Measurements from ENCODE around the gene GATA1.

DNA sequence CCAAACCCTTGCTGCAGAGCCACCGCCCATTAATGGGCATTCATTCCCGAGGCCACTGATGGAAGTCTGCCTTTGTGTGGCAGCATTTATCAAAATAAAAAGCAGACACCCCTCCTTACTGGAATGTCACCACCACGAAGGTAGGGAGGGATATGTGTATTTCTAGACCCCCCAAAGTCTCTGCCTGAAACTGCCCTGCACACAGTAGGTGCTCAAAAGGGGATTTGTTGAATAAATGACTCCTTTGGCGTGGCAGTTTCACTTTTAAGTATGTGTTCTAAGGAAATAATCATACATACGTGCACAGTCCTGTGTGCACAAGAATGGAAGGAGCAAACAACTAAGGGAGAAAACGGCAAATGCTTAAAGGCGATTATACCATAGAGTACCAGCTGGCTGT is 48.5 kb upstream of the GATA1 start:
- TF ChIP-seq, protein P1, sequence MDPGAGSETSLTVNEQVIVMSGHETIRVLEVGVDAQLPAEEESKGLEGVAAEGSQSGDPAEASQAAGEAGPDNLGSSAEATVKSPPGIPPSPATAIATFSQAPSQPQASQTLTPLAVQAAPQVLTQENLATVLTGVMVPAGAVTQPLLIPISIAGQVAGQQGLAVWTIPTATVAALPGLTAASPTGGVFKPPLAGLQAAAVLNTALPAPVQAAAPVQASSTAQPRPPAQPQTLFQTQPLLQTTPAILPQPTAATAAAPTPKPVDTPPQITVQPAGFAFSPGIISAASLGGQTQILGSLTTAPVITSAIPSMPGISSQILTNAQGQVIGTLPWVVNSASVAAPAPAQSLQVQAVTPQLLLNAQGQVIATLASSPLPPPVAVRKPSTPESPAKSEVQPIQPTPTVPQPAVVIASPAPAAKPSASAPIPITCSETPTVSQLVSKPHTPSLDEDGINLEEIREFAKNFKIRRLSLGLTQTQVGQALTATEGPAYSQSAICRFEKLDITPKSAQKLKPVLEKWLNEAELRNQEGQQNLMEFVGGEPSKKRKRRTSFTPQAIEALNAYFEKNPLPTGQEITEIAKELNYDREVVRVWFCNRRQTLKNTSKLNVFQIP (CRISPR knock-in tag; IDR thresholded peaks at IDR 0.05; ENCODE audit: borderline replicate concordance, low read depth): no peak
- TF ChIP-seq GLIS3 (CRISPR knock-in tag; IDR thresholded peaks at IDR 0.05) (no peak), TCF4 (CRISPR knock-in tag; IDR thresholded peaks at IDR 0.05; ENCODE audit: borderline replicate concordance) (no peak), ESRRG (CRISPR knock-in tag; IDR thresholded peaks at IDR 0.05) (no peak), RARB (CRISPR knock-in tag; IDR thresholded peaks at IDR 0.05) (no peak), SNAI2 (CRISPR knock-in tag; IDR thresholded peaks at IDR 0.05) (no peak), BACH2 (CRISPR knock-in tag; IDR thresholded peaks at IDR 0.05; ENCODE audit: borderline replicate concordance) (no peak), ARNTL (CRISPR knock-in tag; IDR thresholded peaks at IDR 0.05; ENCODE audit: borderline replicate concordance, low read depth) (no peak), ZNF70 (CRISPR knock-in tag; IDR thresholded peaks at IDR 0.05) (no peak)
- TF ChIP-seq, protein P2, sequence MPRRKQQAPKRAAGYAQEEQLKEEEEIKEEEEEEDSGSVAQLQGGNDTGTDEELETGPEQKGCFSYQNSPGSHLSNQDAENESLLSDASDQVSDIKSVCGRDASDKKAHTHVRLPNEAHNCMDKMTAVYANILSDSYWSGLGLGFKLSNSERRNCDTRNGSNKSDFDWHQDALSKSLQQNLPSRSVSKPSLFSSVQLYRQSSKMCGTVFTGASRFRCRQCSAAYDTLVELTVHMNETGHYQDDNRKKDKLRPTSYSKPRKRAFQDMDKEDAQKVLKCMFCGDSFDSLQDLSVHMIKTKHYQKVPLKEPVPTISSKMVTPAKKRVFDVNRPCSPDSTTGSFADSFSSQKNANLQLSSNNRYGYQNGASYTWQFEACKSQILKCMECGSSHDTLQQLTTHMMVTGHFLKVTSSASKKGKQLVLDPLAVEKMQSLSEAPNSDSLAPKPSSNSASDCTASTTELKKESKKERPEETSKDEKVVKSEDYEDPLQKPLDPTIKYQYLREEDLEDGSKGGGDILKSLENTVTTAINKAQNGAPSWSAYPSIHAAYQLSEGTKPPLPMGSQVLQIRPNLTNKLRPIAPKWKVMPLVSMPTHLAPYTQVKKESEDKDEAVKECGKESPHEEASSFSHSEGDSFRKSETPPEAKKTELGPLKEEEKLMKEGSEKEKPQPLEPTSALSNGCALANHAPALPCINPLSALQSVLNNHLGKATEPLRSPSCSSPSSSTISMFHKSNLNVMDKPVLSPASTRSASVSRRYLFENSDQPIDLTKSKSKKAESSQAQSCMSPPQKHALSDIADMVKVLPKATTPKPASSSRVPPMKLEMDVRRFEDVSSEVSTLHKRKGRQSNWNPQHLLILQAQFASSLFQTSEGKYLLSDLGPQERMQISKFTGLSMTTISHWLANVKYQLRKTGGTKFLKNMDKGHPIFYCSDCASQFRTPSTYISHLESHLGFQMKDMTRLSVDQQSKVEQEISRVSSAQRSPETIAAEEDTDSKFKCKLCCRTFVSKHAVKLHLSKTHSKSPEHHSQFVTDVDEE (CRISPR knock-in tag; IDR thresholded peaks at IDR 0.05): no peak
- TF ChIP-seq, protein P3, sequence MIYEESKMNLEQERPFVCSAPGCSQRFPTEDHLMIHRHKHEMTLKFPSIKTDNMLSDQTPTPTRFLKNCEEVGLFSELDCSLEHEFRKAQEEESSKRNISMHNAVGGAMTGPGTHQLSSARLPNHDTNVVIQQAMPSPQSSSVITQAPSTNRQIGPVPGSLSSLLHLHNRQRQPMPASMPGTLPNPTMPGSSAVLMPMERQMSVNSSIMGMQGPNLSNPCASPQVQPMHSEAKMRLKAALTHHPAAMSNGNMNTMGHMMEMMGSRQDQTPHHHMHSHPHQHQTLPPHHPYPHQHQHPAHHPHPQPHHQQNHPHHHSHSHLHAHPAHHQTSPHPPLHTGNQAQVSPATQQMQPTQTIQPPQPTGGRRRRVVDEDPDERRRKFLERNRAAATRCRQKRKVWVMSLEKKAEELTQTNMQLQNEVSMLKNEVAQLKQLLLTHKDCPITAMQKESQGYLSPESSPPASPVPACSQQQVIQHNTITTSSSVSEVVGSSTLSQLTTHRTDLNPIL (CRISPR knock-in tag; IDR thresholded peaks at IDR 0.05; ENCODE audit: low read depth): no peak
- TF ChIP-seq, protein P4, sequence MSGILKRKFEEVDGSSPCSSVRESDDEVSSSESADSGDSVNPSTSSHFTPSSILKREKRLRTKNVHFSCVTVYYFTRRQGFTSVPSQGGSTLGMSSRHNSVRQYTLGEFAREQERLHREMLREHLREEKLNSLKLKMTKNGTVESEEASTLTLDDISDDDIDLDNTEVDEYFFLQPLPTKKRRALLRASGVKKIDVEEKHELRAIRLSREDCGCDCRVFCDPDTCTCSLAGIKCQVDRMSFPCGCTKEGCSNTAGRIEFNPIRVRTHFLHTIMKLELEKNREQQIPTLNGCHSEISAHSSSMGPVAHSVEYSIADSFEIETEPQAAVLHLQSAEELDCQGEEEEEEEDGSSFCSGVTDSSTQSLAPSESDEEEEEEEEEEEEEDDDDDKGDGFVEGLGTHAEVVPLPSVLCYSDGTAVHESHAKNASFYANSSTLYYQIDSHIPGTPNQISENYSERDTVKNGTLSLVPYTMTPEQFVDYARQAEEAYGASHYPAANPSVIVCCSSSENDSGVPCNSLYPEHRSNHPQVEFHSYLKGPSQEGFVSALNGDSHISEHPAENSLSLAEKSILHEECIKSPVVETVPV (CRISPR knock-in tag; IDR thresholded peaks at IDR 0.05): no peak
- TF ChIP-seq, protein P5, sequence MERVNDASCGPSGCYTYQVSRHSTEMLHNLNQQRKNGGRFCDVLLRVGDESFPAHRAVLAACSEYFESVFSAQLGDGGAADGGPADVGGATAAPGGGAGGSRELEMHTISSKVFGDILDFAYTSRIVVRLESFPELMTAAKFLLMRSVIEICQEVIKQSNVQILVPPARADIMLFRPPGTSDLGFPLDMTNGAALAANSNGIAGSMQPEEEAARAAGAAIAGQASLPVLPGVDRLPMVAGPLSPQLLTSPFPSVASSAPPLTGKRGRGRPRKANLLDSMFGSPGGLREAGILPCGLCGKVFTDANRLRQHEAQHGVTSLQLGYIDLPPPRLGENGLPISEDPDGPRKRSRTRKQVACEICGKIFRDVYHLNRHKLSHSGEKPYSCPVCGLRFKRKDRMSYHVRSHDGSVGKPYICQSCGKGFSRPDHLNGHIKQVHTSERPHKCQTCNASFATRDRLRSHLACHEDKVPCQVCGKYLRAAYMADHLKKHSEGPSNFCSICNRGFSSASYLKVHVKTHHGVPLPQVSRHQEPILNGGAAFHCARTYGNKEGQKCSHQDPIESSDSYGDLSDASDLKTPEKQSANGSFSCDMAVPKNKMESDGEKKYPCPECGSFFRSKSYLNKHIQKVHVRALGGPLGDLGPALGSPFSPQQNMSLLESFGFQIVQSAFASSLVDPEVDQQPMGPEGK (CRISPR knock-in tag; IDR thresholded peaks at IDR 0.05; ENCODE audit: borderline replicate concordance): no peak

Measured in SK-N-SH treated with all-trans-retinoic acid at 6 μM for 48 hours (cell line).